Thoracic aorta (tissue), 2 donors: ENCODE data around the gene CENATAC. TPM values are rescaled to one million over a fixed set of nuclear protein-coding genes. Genes with fewer than 3 reads are reported as not detected.
A peak's percentile ranks its signal among the peaks of the same experiment; 100 is the strongest.

Source experiments
- ATAC-seq: fragments of 150-250 bp; one replicate; pipeline ENCODE4 v1.8.0; 2017; ENCODE audit warnings: low read depth; ENCODE audit not compliant: insufficient number of reproducible peaks, low FRiP score
- DNase-seq: peaks from one replicate; pipeline ENCODE4 v3.0.0-alpha.2; 2020; ENCODE audit warnings: low spot score
- H3K27ac ChIP-seq, 2 donors: fragments of 200-600 bp; sonication (generic); 1 replicate in 1 of 2; 2 replicates in 1 of 2; pipeline ENCODE4 v1.5.1; 2016; ENCODE audit warnings: mild to moderate bottlenecking in 2 of 2, moderate library complexity in 2 of 2
- H3K27me3 ChIP-seq: fragments of 200-600 bp; sonication (generic); replicated peaks from 2 replicates; pipeline ENCODE4 v1.6.0; 2016; ENCODE audit warnings: mild to moderate bottlenecking; ENCODE audit not compliant: insufficient read depth
- H3K36me3 ChIP-seq: fragments of 200-600 bp; sonication (generic); one replicate; pipeline ENCODE4 v1.5.1; 2016
- H3K4me1 ChIP-seq, 2 donors: fragments of 200-600 bp; sonication (generic); 1 replicate in 1 of 2; 2 replicates in 1 of 2; pipeline versions ENCODE4 v1.5.1 to v1.6.0; 2016; ENCODE audit warnings: low read depth in 2 of 2, mild to moderate bottlenecking in 1 of 2; ENCODE audit not compliant: control insufficient read depth in 1 of 2
- H3K4me3 ChIP-seq: fragments of 200-600 bp; sonication (generic); 2 replicates; pipeline ENCODE4 v1.5.1; 2016; ENCODE audit warnings: mild to moderate bottlenecking
- H3K9me3 ChIP-seq: fragments of 200-600 bp; sonication (generic); 2 replicates; pipeline ENCODE4 v1.5.1; 2016
- total RNA-seq, 2 donors: library from RNA; depleted of rRNA; stranded (reverse); fragments of >200 nt; gene quantifications; one replicate each; pipeline versions ENCODE4 v1.1.0 to v1.2.3, GENCODE V29; 2016
- TF ChIP-seq, protein P1 (sequence below): fragments of 200-600 bp; sonication (generic); IDR thresholded peaks from one replicate; pipeline ENCODE4 v1.5.1; 2019; ENCODE audit warnings: antibody characterized with exemption

Gene CENATAC
- total RNA-seq, 2 donors from 2014 or later, result 63.5 to 128 TPM

DNA sequence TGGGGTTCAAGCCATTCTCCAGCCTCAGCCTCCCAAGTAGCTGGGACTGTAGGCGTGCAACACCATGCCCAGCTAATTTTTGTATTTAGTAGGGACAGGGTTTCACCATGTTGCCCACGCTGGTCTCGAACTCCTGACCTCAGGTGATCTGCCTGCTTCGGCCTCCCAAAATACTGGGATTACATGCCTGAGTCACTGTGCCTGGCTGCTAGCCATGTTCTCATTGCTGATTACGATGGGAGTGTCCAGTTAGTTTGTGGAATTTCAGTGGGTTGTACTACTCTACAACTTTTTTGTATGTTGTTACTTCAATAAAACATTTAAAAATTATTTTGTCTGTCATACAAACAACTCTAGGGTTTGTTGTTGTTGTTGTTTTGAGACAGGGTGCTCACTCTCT is 64.8 kb downstream of the CENATAC start:
- no peak overlapping the region for H3K4me3 ChIP-seq
- no peaks in the 10 kb centered on the region for H3K27me3 ChIP-seq
- H3K36me3 ChIP-seq, result no peaks in the 10 kb centered on the region
- DNase-seq (no peak), ATAC-seq (no peak)
- H3K9me3 ChIP-seq, result no peaks in the 10 kb centered on the region
- peak overlapping the region in 1 of 2 donors; percentile 61 for H3K27ac ChIP-seq
- TF ChIP-seq, protein P1, sequence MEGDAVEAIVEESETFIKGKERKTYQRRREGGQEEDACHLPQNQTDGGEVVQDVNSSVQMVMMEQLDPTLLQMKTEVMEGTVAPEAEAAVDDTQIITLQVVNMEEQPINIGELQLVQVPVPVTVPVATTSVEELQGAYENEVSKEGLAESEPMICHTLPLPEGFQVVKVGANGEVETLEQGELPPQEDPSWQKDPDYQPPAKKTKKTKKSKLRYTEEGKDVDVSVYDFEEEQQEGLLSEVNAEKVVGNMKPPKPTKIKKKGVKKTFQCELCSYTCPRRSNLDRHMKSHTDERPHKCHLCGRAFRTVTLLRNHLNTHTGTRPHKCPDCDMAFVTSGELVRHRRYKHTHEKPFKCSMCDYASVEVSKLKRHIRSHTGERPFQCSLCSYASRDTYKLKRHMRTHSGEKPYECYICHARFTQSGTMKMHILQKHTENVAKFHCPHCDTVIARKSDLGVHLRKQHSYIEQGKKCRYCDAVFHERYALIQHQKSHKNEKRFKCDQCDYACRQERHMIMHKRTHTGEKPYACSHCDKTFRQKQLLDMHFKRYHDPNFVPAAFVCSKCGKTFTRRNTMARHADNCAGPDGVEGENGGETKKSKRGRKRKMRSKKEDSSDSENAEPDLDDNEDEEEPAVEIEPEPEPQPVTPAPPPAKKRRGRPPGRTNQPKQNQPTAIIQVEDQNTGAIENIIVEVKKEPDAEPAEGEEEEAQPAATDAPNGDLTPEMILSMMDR, result no peak
- peaks cover 15 to 36% of the 10 kb centered on the region in 2 donors for H3K4me1 ChIP-seq

DNA sequence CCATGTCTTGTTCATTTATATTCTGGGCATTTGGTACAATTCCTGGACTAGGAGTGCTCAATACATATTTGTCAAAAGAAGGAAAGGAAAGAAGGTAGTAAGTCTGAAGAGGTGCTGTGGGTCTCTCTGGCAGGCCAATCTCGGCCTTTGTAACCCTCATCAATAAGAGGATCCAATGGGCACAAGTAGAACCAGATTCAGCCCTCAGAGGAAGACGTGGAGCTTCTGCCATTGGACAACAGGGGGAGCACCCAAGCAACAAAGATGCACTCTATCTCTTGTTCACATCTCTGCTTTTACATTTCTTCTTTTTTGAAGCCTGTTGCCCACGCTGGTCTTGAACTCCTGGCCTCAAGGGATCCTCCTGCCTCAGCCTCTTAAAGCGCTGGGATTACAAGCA is 67.4 kb downstream of the CENATAC start:
- TF ChIP-seq, protein P1, result no peak
- peaks cover 4% of the 10 kb centered on the region for H3K36me3 ChIP-seq
- ATAC-seq, result no peak
- no peak overlapping the region for H3K27ac ChIP-seq
- H3K9me3 ChIP-seq, result no peaks in the 10 kb centered on the region
- H3K4me3 ChIP-seq, result no peak overlapping the region
- H3K4me1 ChIP-seq, result peaks cover 18 to 42% of the 10 kb centered on the region in 2 donors
- no peaks in the 10 kb centered on the region for H3K27me3 ChIP-seq
- no peak for DNase-seq

Other genes starting within 250 kb of the CENATAC start
- 100 to 1,000 TPM in 1 of 2 donors, 10 to 100 TPM in 1; 77.2 to 161 TPM for gene DDX6, start 207.0 kb upstream of the CENATAC start, total RNA-seq
- gene CXCR5, start 114.2 kb upstream of the CENATAC start, total RNA-seq, result not detected
- 10 to 100 TPM; 28.6 to 68.8 TPM for gene BCL9L, start 72.2 kb upstream of the CENATAC start, total RNA-seq
- gene UPK2, start 41.8 kb upstream of the CENATAC start, total RNA-seq, result not detected
- gene FOXR1, start 26.4 kb upstream of the CENATAC start, total RNA-seq, result not detected
- 100 to 1,000 TPM; 672 to 840 TPM for gene RPS25, start 20.2 kb downstream of the CENATAC start, total RNA-seq
- 10 to 100 TPM; 58.2 to 63.0 TPM for gene TRAPPC4, start 20.6 kb downstream of the CENATAC start, total RNA-seq
- gene SLC37A4, start 32.7 kb downstream of the CENATAC start, total RNA-seq, result 10 to 100 TPM; 12.5 to 15.0 TPM
- gene HYOU1, start 59.1 kb downstream of the CENATAC start, total RNA-seq, result 100 to 1,000 TPM in 1 of 2 donors, 10 to 100 TPM in 1; 94.1 to 140 TPM
- gene VPS11, start 69.7 kb downstream of the CENATAC start, total RNA-seq, result 10 to 100 TPM; 32.0 to 35.3 TPM
- 10 to 100 TPM in 1 of 2 donors, 1 to 10 TPM in 1; 5.7 to 27.2 TPM for gene HMBS, start 86.7 kb downstream of the CENATAC start, total RNA-seq
- gene DPAGT1, start 103.7 kb downstream of the CENATAC start, total RNA-seq, result 10 to 100 TPM; 21.4 to 44.3 TPM
- 10 to 100 TPM; 10.0 to 13.4 TPM for gene C2CD2L, start 109.2 kb downstream of the CENATAC start, total RNA-seq
- gene HINFP, start 123.4 kb downstream of the CENATAC start, total RNA-seq, result 10 to 100 TPM; 13.4 to 34.7 TPM
- 1 to 10 TPM in 1 of 2 donors, not detected in 1; 1.6 TPM for gene ABCG4, start 150.9 kb downstream of the CENATAC start, total RNA-seq
- 10 to 100 TPM; 18.9 to 20.2 TPM for gene NLRX1, start 170.6 kb downstream of the CENATAC start, total RNA-seq
- under 1 TPM in 1 of 2 donors, not detected in 1; 0.41 TPM for gene NHERF4, start 187.3 kb downstream of the CENATAC start, total RNA-seq
- gene CBL, start 208.2 kb downstream of the CENATAC start, total RNA-seq, result 10 to 100 TPM; 21.0 to 23.2 TPM